Activated CD4-positive, alpha-beta T cell treated with anti-CD3 and anti-CD28 coated beads, Interleukin-2, amount 50 U/mL, for 48 hours (primary cell): ENCODE results near the gene GBA2.
A peak's percentile ranks its signal among the peaks of the same experiment; 100 is the strongest.

Experiments used
- DNase-seq, 2 experiments: peaks; one replicate each; pipeline ENCODE4 v3.0.0-alpha.2; 2020

The GBA2 gene

GRCh38 chr9:35763803-35764202 is 14.8 kb upstream of the GBA2 start:
- no peak for DNase-seq

- DNase-seq = no peak
Observed at GRCh38 chr9:35763181-35763580, 14.2 kb upstream of the GBA2 start.

- DNase-seq = no peak
Observed at GRCh38 chr9:35760651-35761050, 11.6 kb upstream of the GBA2 start.

- no peak for DNase-seq
Observed at GRCh38 chr9:35759795-35760194, 10.8 kb upstream of the GBA2 start.

- DNase-seq = no peak
Observed at GRCh38 chr9:35758475-35759050, 9.5 kb upstream of the GBA2 start.

GRCh38 chr9:35757892-35758275 is 8.9 kb upstream of the GBA2 start:
- no peak for DNase-seq

GRCh38 chr9:35757226-35757891 is 8.3 kb upstream of the GBA2 start:
- peak; percentile 59 to 65 for DNase-seq

- peak; percentile 87 to 90 for DNase-seq
Observed at GRCh38 chr9:35756275-35757225, 7.5 kb upstream of the GBA2 start.

GRCh38 chr9:35755071-35755470 is 6.0 kb upstream of the GBA2 start:
- DNase-seq = no peak

- DNase-seq = no peak
Observed at GRCh38 chr9:35754264-35754663, 5.2 kb upstream of the GBA2 start, which contains the start of gene MSMP. TSS of gene MSMP (minus strand) at chr9:35754276. CDS start at chr9:35754129, 147 bp downstream.

GRCh38 chr9:35753466-35753865 is 4.4 kb upstream of the GBA2 start:
- no peak for DNase-seq

- no peak for DNase-seq
Observed at GRCh38 chr9:35750256-35750531, 1.2 kb upstream of the GBA2 start.

GRCh38 chr9:35749515-35750255 is 657 bp upstream of the GBA2 start:
- peak; percentile 41 to 60 for DNase-seq

GRCh38 chr9:35748242-35748857 is 678 bp downstream of the GBA2 start:
- DNase-seq = no peak

GRCh38 chr9:35746583-35746982 is 2.4 kb downstream of the GBA2 start:
- no peak for DNase-seq

- no peak for DNase-seq
Observed at GRCh38 chr9:35745569-35745968, 3.5 kb downstream of the GBA2 start.

- DNase-seq = no peak
Observed at GRCh38 chr9:35743880-35744518, 5.0 kb downstream of the GBA2 start.

- no peak for DNase-seq
Observed at GRCh38 chr9:35743452-35743851, 5.6 kb downstream of the GBA2 start.

GRCh38 chr9:35741740-35742139 is 7.3 kb downstream of the GBA2 start:
- DNase-seq = no peak

GRCh38 chr9:35740243-35740642 is 8.8 kb downstream of the GBA2 start:
- DNase-seq = no peak

- DNase-seq = no peak
Observed at GRCh38 chr9:35738924-35739323, 10.1 kb downstream of the GBA2 start.

- no peak for DNase-seq
Observed at GRCh38 chr9:35738186-35738585, 10.8 kb downstream of the GBA2 start.
